ENCODE data around the gene RAMP3. TPM values are rescaled to one million over a fixed set of nuclear protein-coding genes. Genes with fewer than 3 reads are reported as not detected.

Gene RAMP3
- total and polyA plus RNA-seq, 9 of the 15 experiments (the other 6 are each of a cell fraction or from before 2014, with no cell fraction given) = not detected

DNA sequence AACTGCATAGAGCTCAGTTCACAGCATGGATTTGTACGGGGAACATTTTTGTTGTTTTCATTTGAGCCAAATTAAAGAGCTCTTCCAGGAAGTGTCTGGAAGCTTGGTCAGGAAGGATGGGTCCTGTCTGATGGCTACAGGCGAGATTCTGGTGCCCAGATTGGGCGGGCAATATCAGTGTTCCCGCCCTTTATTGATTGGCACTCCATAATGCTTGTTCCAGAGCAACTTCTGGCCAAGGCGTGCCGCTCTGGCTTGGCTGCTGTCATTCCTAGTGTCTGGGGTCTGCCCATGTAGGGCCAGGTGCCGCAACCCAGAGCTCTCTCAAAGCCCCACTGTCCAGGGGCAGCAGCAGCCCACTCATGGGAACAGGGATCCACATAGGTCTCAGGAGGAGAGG, 45.9 kb downstream of the RAMP3 start:
- ChIA-PET POLR2A (interaction anchor here (0.6 to 1.7 kb wide), 4 partner anchors 13 to 813 kb away, joined by 3 to 7 read pairs (median 3); no protein-coding TSS in a partner anchor), CTCF (ENCODE audit: low intra/inter-chr PET ratio) (no interaction called here)
- Histone ChIP-seq H3K27me3 (ENCODE audit: control insufficient read depth in 2 of 2, insufficient read depth in 2 of 2, low read length in 2 of 2) (peaks cover 10 to 22% of the 10 kb centered on the region in 2 experiments; a peak in 4 of 5 replicates), H4K20me1 (replicated peaks; ENCODE audit: control insufficient read depth, insufficient read depth, low read length) (no peaks in the 10 kb centered on the region; the same call in 1 of the 2 replicates), H3K9me3 (replicated peaks; ENCODE audit: control insufficient read depth, insufficient read depth, low read depth, low read length) (no peaks in the 10 kb centered on the region), H3K9ac (ENCODE audit: insufficient read depth in 1 of 2, low read depth in 2 of 2, low read length in 2 of 2) (no peak overlapping the region), H3K27ac (ENCODE audit: extremely low read depth, low read depth, low read length) (no peak overlapping the region), H3K4me2 (ENCODE audit: insufficient read depth, low read length) (no peak overlapping the region), H3K36me3 (ENCODE audit: control insufficient read depth, insufficient read depth, low read length) (no peaks in the 10 kb centered on the region), H3K4me1 (replicated peaks in 1 of 2; ENCODE audit: control insufficient read depth in 2 of 2, insufficient read depth in 2 of 2, low read length in 2 of 2) (no peaks in the 10 kb centered on the region), H3K4me3 (no peak overlapping the region), H3K79me2 (ENCODE audit: control insufficient read depth, insufficient read depth, low read length) (no peaks in the 10 kb centered on the region), H3K9me1 (ENCODE audit: control insufficient read depth, insufficient read depth, low read length) (no peaks in the 10 kb centered on the region), H2AFZ (ENCODE audit: low read depth, low read length) (no peak overlapping the region)
- intact Hi-C loops (cut with micrococcal nuclease) = no loop called here
- BruUV-seq (replicated peaks) = no TSS peak
- DNase-seq (ENCODE audit: extremely low read depth in 1 of 4, low spot score in 3 of 4) (no peak), FAIRE-seq (no peak), ATAC-seq (peak; percentile 20; the same call in 2 of the 3 replicates)
- 25% methylated on average over 7 of the region's 7 CpGs for WGBS (ENCODE audit: insufficient coverage, low coverage, missing lambda C conversion rate)
- in situ Hi-C loops (cut with MboI) = no loop called here
- TF ChIP-seq, protein P1, sequence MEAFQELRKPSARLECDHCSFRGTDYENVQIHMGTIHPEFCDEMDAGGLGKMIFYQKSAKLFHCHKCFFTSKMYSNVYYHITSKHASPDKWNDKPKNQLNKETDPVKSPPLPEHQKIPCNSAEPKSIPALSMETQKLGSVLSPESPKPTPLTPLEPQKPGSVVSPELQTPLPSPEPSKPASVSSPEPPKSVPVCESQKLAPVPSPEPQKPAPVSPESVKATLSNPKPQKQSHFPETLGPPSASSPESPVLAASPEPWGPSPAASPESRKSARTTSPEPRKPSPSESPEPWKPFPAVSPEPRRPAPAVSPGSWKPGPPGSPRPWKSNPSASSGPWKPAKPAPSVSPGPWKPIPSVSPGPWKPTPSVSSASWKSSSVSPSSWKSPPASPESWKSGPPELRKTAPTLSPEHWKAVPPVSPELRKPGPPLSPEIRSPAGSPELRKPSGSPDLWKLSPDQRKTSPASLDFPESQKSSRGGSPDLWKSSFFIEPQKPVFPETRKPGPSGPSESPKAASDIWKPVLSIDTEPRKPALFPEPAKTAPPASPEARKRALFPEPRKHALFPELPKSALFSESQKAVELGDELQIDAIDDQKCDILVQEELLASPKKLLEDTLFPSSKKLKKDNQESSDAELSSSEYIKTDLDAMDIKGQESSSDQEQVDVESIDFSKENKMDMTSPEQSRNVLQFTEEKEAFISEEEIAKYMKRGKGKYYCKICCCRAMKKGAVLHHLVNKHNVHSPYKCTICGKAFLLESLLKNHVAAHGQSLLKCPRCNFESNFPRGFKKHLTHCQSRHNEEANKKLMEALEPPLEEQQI (IDR thresholded peaks at IDR 0.05) = no peak
- TF ChIP-seq ZNF76 (CRISPR knock-in tag; IDR thresholded peaks at IDR 0.05; ENCODE audit: borderline replicate concordance) (no peak), JUNB (CRISPR knock-in tag; conservative IDR thresholded peaks at IDR 0.05) (no peak), FUS (optimal IDR thresholded peaks at IDR 0.05; ENCODE audit: low read depth, low read length) (no peak), FOXP1 (CRISPR knock-in tag; IDR thresholded peaks at IDR 0.05) (no peak), MEF2A (IDR thresholded peaks at IDR 0.05; ENCODE audit: control insufficient read depth, low read depth, low read length) (no peak), RHOXF2B (CRISPR knock-in tag; conservative IDR thresholded peaks at IDR 0.05) (no peak), ATF7 (IDR thresholded peaks at IDR 0.05) (no peak), ILF3 (IDR thresholded peaks at IDR 0.05; ENCODE audit: borderline replicate concordance) (no peak)
- TF ChIP-seq, protein P2, sequence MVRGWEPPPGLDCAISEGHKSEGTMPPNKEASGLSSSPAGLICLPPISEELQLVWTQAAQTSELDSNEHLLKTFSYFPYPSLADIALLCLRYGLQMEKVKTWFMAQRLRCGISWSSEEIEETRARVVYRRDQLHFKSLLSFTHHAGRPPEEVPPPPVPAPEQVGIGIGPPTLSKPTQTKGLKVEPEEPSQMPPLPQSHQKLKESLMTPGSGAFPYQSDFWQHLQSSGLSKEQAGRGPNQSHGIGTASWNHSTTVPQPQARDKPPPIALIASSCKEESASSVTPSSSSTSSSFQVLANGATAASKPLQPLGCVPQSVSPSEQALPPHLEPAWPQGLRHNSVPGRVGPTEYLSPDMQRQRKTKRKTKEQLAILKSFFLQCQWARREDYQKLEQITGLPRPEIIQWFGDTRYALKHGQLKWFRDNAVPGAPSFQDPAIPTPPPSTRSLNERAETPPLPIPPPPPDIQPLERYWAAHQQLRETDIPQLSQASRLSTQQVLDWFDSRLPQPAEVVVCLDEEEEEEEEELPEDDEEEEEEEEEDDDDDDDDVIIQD (CRISPR knock-in tag; IDR thresholded peaks at IDR 0.05) = no peak
- TF ChIP-seq, protein P3, sequence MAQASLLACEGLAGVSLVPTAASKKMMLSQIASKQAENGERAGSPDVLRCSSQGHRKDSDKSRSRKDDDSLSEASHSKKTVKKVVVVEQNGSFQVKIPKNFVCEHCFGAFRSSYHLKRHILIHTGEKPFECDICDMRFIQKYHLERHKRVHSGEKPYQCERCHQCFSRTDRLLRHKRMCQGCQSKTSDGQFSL (CRISPR knock-in tag; IDR thresholded peaks at IDR 0.05) = no peak
- TF ChIP-seq, protein P3 (tag; IDR thresholded peaks at IDR 0.05) = no peak
